Measurements from ENCODE around the gene FARP1.

Gene FARP1

DNA sequence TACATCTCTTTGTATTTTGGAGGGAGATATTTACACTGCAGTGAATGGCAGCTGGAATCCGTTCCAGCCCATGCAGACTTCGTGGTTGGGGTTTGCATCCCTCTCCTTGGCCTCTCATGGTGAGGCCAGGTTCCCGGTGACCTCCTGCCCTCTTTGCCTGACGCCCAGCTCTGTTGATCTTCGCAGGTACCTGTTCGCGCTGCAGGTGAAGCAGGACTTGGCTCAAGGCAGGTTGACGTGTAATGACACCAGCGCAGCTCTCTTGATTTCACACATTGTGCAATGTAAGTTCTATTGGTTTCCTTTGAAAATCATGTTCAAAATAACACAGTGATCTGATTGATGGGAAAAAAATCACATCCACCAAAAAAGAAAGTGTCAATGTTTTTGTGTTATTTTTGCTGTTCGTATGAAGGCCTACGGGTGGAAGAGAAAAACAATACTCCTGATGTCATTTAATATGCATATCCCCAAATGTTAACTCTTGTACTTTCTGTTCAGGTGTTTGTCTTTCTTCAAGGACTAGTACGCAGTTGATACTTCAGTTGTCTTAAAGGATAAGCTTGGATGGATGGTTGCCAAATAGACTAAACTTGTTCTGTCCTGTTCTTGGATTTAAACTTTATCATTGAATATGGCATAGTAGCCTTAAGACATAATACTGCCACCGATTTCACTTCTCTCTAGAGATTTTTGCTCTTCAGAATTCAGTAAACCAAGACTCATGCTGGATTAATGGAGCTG is 234.9 kb downstream of the FARP1 start:
- DNase-seq (ENCODE audit: low read depth in 2 of 2): no peak
- TF ChIP-seq, protein P1, sequence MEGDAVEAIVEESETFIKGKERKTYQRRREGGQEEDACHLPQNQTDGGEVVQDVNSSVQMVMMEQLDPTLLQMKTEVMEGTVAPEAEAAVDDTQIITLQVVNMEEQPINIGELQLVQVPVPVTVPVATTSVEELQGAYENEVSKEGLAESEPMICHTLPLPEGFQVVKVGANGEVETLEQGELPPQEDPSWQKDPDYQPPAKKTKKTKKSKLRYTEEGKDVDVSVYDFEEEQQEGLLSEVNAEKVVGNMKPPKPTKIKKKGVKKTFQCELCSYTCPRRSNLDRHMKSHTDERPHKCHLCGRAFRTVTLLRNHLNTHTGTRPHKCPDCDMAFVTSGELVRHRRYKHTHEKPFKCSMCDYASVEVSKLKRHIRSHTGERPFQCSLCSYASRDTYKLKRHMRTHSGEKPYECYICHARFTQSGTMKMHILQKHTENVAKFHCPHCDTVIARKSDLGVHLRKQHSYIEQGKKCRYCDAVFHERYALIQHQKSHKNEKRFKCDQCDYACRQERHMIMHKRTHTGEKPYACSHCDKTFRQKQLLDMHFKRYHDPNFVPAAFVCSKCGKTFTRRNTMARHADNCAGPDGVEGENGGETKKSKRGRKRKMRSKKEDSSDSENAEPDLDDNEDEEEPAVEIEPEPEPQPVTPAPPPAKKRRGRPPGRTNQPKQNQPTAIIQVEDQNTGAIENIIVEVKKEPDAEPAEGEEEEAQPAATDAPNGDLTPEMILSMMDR (IDR thresholded peaks at IDR 0.05; ENCODE audit: low read depth, low read length): no peak

DNA sequence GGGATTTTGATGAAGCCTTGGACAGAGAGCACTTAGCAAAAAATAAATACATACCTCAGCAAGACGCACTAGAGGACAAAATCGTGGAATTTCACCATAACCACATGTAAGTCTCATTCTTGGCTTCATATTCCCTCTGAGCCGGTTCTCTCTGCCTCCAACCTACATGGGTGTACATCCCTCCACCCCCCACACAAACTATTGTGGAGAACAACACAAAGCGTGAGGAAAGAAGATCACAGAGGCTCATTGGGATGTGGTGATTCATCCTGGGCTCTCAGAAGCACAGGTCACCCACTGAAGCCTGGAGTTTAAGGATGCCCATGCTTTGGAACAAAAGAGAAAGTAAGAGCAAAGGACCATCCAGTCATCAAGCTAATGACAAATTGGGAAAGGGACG is 241.8 kb downstream of the FARP1 start:
- DNase-seq (ENCODE audit: low read depth in 2 of 2): peak in 1 of 2 donors; percentile 61
- TF ChIP-seq, protein P1 (IDR thresholded peaks at IDR 0.05; ENCODE audit: low read depth, low read length): no peak
- no peak overlapping the region for H3K4me3 ChIP-seq (replicated peaks in 1 of 2; ENCODE audit: low read depth in 2 of 2, low read length in 2 of 2)

More for the DNA sequence above, 234.9 kb downstream of the FARP1 start:
- H3K4me3 ChIP-seq (replicated peaks in 1 of 2; ENCODE audit: low read depth in 2 of 2, low read length in 2 of 2): no peak overlapping the region

DNA sequence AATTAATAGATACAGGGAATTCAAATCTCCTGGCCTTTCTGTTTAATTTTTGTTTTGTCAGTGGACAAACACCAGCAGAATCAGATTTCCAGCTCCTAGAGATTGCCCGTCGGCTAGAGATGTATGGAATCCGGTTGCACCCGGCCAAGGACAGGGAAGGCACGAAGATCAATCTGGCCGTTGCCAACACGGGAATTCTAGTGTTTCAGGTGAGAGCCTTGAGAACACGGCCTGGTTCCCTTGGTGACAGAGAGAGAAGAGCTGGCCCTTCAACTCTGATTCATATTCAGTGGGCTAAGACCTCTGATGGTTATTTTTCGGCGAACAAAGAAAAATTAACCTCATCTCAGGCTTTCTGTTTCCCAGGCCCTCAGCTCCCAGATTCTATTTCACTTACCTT is 242.7 kb downstream of the FARP1 start:
- no peak overlapping the region for H3K4me3 ChIP-seq (replicated peaks in 1 of 2; ENCODE audit: low read depth in 2 of 2, low read length in 2 of 2)
- no peak for DNase-seq (ENCODE audit: low read depth in 2 of 2)
- TF ChIP-seq, protein P1 (IDR thresholded peaks at IDR 0.05; ENCODE audit: low read depth, low read length): no peak

DNA sequence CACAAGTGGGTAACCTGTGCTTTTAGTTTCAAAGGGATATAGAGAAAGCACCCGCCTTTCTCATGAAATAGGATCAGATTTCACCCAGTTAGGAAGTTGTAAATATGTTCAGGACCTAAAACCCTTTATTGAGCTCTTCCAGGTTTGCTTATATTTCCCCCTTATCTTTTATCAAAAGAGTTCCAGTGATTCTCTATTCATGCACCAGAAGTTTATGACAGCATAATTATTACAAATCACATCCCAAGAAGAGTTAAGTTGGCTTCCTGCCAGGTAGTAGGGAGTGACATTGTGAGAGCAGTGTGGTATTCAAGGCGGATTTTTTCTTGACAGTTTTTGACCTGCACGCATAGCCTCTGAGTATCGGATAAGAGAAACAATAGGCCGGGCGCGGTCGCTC is 243.7 kb downstream of the FARP1 start:
- no peak for DNase-seq (ENCODE audit: low read depth in 2 of 2)
- TF ChIP-seq, protein P1 (IDR thresholded peaks at IDR 0.05; ENCODE audit: low read depth, low read length): no peak

DNA sequence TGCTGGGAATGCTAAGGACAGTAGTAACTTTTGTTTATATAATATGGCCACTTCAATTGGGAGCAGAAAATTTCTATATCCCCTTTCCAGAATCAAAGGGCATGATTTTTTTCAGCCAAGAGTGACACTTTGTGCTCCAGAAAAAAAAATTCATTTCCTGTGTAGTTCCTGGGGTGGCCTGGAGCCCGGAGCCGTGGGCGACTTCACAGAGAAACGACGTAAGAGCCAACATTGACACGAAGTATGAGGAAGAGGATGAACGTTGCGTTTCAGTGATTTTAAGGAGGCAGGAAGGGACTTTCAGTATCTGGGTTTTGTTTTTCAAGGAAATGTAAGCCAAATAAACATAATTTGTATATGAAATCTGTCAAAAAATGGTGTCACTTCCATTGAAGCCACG is 246.4 kb downstream of the FARP1 start:
- TF ChIP-seq, protein P1 (IDR thresholded peaks at IDR 0.05; ENCODE audit: low read depth, low read length): no peak
- no peak overlapping the region for H3K4me3 ChIP-seq (replicated peaks in 1 of 2; ENCODE audit: low read depth in 2 of 2, low read length in 2 of 2)
- DNase-seq (ENCODE audit: low read depth in 2 of 2): peak; percentile 10 to 67

More for the DNA sequence above, 243.7 kb downstream of the FARP1 start:
- no peak overlapping the region for H3K4me3 ChIP-seq (replicated peaks in 1 of 2; ENCODE audit: low read depth in 2 of 2, low read length in 2 of 2)

DNA sequence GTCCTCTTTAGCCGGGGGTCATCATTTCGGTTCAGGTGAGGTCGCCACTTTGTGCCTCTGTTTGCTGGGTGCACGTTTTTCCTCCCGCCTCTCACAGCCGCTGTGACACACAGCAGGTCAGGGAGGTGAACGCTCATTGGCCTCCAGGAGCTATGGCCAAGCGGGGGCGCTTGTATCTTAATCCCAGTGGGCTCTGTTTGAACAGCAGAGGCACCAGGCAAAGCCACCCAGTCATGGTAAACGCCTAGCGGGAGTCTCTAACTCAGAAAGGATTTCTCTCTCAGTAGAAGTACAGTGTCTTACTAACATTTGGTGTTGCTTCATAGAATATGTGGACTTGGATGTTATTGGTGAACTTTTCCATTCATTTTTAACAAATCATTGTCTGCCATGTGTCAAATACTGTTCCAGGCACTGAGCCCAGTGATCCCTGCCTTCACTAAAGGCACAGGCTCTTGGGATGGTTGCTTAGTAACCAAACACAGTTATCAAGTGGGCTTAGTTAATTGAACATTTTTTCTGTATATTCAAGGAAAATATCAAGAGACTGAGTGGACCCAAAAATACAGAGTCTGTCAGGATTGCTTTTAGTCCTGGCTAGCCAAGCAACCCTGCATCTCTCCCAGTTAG is 247.3 kb downstream of the FARP1 start:
- H3K4me3 ChIP-seq (replicated peaks in 1 of 2; ENCODE audit: low read depth in 2 of 2, low read length in 2 of 2): no peak overlapping the region
- TF ChIP-seq, protein P1 (IDR thresholded peaks at IDR 0.05; ENCODE audit: low read depth, low read length): no peak
- DNase-seq (ENCODE audit: low read depth in 2 of 2): peak; percentile 5 to 86
